Measurements from ENCODE around the gene ETV7. TPM values are rescaled to one million over a fixed set of nuclear protein-coding genes. Genes with fewer than 3 reads are reported as not detected.

Gene ETV7
- total RNA-seq, 2 experiments from 2014 or later, result 0.51 to 0.86 TPM

DNA sequence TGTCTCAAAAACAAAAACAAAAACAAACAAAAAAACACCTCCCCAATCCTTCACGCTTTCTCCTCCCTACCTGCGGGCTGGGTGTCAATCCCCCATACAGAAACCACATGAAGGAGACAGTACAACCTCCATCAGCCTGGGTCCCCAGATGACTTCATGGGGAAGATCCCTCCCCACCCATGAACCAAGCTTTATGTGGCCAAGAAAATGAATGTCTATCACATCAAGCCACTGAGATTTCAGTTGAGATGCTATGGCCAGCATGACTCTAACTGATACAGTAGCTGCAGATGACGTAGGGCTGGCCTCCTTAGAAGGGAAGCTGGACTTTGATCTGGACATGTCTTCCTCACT lies 29.6 kb downstream of the ETV7 start:
- H3K36me3 Mint-ChIP-seq (ENCODE audit: low read depth), result no peaks in the 10 kb centered on the region
- intact Hi-C loops (cut with micrococcal nuclease), result no loop called here
- H3K4me3 Mint-ChIP-seq, result no peak overlapping the region
- peak; percentile 30 for DNase-seq
- H3K27me3 Mint-ChIP-seq, result no peaks in the 10 kb centered on the region
- H3K9me3 Mint-ChIP-seq, result no peaks in the 10 kb centered on the region
- peak; percentile 40 for ATAC-seq
- POLR2A ChIA-PET, result interaction anchor here (0.7 to 1.2 kb wide), 4 partner anchors 11 to 226 kb away, joined by 3 read pairs; no protein-coding TSS in a partner anchor
- H3K4me1 Mint-ChIP-seq (ENCODE audit: low read depth), result peaks cover 12% of the 10 kb centered on the region
- TF ChIP-seq, protein P1, sequence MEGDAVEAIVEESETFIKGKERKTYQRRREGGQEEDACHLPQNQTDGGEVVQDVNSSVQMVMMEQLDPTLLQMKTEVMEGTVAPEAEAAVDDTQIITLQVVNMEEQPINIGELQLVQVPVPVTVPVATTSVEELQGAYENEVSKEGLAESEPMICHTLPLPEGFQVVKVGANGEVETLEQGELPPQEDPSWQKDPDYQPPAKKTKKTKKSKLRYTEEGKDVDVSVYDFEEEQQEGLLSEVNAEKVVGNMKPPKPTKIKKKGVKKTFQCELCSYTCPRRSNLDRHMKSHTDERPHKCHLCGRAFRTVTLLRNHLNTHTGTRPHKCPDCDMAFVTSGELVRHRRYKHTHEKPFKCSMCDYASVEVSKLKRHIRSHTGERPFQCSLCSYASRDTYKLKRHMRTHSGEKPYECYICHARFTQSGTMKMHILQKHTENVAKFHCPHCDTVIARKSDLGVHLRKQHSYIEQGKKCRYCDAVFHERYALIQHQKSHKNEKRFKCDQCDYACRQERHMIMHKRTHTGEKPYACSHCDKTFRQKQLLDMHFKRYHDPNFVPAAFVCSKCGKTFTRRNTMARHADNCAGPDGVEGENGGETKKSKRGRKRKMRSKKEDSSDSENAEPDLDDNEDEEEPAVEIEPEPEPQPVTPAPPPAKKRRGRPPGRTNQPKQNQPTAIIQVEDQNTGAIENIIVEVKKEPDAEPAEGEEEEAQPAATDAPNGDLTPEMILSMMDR (IDR thresholded peaks at IDR 0.05), result no peak
- no peak overlapping the region for H3K27ac Mint-ChIP-seq
- CTCF ChIA-PET, result interaction anchor here (0.8 to 11.6 kb wide), 8 partner anchors 8 to 330 kb away, joined by 3 to 136 read pairs (median 6); partner anchors contain the start of genes BNIP5 and MAPK14

DNA sequence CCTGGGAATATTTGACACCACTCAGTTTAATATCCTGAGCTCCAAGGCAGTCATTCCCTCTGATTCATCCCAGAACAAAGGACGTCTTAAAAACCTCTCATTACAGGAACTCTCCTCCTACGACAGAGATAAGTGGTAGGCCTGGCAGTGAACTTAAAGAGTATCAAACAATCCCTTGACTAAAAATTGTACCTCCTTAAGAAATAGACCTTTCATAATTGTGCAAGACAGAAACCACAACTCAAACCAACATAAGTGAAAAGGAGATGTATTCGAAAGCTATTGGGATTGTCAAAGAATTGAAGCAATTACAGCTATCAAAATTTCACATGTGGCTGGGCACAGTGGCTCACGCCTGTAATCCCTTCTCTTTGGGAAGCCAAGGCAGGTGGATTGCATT lies 31.6 kb downstream of the ETV7 start:
- POLR2A ChIA-PET, result no interaction called here
- Mint-ChIP-seq H3K4me3 (no peak overlapping the region), H3K36me3 (ENCODE audit: low read depth) (no peaks in the 10 kb centered on the region), H3K27ac (no peak overlapping the region), H3K27me3 (peaks cover under 1% of the 10 kb centered on the region), H3K9me3 (no peaks in the 10 kb centered on the region), H3K4me1 (ENCODE audit: low read depth) (peaks cover 12% of the 10 kb centered on the region)
- intact Hi-C loops (cut with micrococcal nuclease), result no loop called here
- CTCF ChIA-PET, result interaction anchor here (1.0 to 11.6 kb wide), 3 partner anchors 15 to 369 kb away, joined by 3 to 136 read pairs (median 21); partner anchors contain the start of gene BNIP5
- DNase-seq (no peak), ATAC-seq (no peak)
- TF ChIP-seq, protein P1 (IDR thresholded peaks at IDR 0.05), result no peak

DNA sequence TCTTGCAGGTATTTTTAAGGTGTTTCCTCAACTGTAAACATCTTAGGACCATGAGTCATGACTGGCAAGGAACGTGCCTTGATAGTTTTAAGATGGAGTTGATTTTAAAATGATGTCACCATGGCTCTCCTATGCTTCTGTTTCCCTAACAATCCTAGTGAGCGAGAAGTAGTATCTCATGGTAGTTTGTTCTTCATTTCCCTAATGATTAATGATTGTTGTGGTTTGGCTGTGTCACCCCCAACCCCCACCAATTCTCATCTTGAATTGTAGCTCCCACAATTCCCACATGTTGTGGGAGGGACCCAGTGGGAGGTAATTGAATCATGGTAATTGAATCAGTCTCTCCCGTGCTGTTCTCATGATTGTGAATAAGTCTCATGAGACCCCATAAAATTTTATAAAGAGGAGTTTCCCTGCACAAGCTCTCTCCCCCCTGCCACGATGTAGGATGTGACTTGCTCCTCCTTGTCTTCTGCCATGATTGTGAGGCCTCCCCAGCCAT lies 34.0 kb downstream of the ETV7 start:
- Mint-ChIP-seq H3K9me3 (no peaks in the 10 kb centered on the region), H3K27ac (no peak overlapping the region), H3K36me3 (ENCODE audit: low read depth) (no peaks in the 10 kb centered on the region), H3K4me1 (ENCODE audit: low read depth) (peaks cover 12% of the 10 kb centered on the region), H3K4me3 (no peak overlapping the region), H3K27me3 (peaks cover 2% of the 10 kb centered on the region)
- ChIA-PET POLR2A (no interaction called here), CTCF (interaction anchor here (0.7 to 11.6 kb wide), 3 partner anchors 8 to 51 kb away, joined by 3 to 136 read pairs (median 21); partner anchors contain the start of gene BNIP5)
- DNase-seq (no peak), ATAC-seq (no peak)
- TF ChIP-seq, protein P1 (IDR thresholded peaks at IDR 0.05), result no peak
- intact Hi-C loops (cut with micrococcal nuclease), result no loop called here

DNA sequence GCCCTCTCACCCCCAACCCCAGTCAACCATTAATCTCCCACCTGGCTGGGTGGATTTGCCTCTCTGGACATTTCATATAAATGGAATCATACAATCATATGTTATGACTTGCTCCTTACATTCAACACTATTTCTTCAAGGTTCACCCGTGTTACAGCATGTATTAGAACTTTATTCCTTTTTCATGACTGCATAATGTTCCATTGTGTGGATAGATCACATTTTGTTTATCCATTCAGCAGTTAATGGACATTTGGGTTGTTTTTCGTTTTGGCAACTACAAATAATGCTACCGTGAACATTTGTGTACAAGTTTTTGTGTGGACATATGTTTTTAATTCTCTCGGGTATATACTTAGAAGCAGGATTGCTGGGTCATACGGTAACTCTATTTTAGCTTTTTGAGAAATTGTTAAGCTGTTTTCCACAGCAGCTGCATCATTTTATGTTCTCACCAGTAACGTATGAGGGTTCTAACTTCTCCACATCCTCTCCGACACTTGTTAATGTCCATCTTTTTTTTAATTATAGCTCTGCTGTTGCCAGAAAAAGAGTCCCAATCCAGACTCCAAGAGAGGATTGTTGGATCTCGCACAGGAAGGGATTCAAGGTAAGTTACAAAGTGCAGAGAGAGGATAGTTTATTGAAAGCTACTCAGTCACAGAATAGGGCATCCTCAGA lies 34.9 kb downstream of the ETV7 start:
- no peak for ATAC-seq
- ChIA-PET POLR2A (interaction anchor here (0.7 kb wide), 1 partner anchor 26 kb away, joined by 3 read pairs; no protein-coding TSS in a partner anchor), CTCF (interaction anchor here (0.7 to 11.6 kb wide), 3 partner anchors 9 to 50 kb away, joined by 3 to 136 read pairs (median 21); partner anchors contain the start of gene BNIP5)
- no peak overlapping the region for H3K4me3 Mint-ChIP-seq
- peaks cover 2% of the 10 kb centered on the region for H3K27me3 Mint-ChIP-seq
- TF ChIP-seq, protein P1 (IDR thresholded peaks at IDR 0.05), result no peak
- H3K9me3 Mint-ChIP-seq, result no peaks in the 10 kb centered on the region
- intact Hi-C loops (cut with micrococcal nuclease), result no loop called here
- H3K4me1 Mint-ChIP-seq (ENCODE audit: low read depth), result peaks cover 5% of the 10 kb centered on the region
- no peak for DNase-seq
- H3K36me3 Mint-ChIP-seq (ENCODE audit: low read depth), result no peaks in the 10 kb centered on the region
- no peak overlapping the region for H3K27ac Mint-ChIP-seq

All from activated CD8-positive, alpha-beta T cell treated with anti-CD3 and anti-CD28 coated beads for 36 hours (primary cell).